Stromal cell of bone marrow (primary cell): Measurements from ENCODE around the gene LHB.
"Not testable (repeated sequence)": the region's sequence is repeated elsewhere in the genome, so short reads cannot be mapped to it uniquely, and the experiment has no call there.

ENCODE experiments used
- DNase-seq: peaks from one replicate; pipeline ENCODE4 v3.0.0-alpha.2; 2012; ENCODE audit warnings: low read depth

The LHB gene

GRCh38 chr19:49038111-49038510 is 21.2 kb upstream of the LHB start:
- DNase-seq = not testable (repeated sequence)

DNA sequence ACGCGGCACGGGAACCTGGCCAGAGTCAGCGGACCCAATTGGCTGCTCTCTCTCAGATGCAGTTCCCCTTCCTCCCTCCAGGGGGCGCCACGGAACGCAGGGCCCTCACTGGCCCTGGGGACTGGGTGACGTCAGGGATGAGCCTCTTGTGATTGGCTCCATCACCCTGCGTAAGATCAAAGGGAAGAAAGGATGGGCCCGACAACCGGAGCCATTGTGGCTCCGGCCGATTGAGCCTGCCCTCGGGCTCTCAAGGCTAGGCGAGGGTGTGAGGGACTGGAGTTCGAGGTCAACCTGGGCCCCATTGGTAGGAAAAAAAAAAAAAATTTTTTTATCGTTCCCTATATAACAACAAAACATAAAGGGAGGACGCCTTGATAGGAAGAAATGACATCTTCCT is 19.9 kb upstream of the LHB start, which contains the start of gene CGB1:
TSS of gene CGB1 (minus strand) at position 81 of the 400 bp plus-strand sequence. CDS start 184 bp downstream, outside the sequence.
- not testable (repeated sequence) for DNase-seq

- DNase-seq = not testable (repeated sequence)
Observed at GRCh38 chr19:49031642-49032301, 14.9 kb upstream of the LHB start, which contains the start of gene CGB2. Gene CGB2, plus strand, starts transcription at chr19:49031890. Its CDS starts 206 bp downstream, at chr19:49032096.

- DNase-seq = not testable (repeated sequence)
Observed at GRCh38 chr19:49030323-49030722, 13.4 kb upstream of the LHB start.

DNA sequence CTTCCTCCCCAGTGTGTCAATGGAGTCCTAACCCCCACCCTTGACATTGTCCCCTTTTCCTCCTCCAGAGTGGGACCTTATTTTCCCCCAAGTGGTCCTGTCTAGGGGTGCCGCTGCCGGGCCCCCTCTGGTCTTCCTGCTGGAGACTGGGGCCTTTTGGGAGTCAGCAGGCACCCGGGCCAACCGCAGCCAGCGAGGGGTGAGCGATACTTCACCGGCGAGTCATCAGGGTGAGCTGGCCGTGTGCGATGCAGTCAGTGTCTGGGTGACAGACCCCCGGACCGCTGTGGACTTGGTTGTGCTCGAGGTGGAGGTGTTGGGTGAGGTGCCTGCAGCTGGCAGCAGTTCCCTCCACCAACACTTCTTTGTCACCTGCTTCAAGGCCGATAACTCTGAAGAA is 12.9 kb upstream of the LHB start:
- not testable (repeated sequence) for DNase-seq

GRCh38 chr19:49028686-49029085 is 11.8 kb upstream of the LHB start:
- not testable (repeated sequence) for DNase-seq

DNA sequence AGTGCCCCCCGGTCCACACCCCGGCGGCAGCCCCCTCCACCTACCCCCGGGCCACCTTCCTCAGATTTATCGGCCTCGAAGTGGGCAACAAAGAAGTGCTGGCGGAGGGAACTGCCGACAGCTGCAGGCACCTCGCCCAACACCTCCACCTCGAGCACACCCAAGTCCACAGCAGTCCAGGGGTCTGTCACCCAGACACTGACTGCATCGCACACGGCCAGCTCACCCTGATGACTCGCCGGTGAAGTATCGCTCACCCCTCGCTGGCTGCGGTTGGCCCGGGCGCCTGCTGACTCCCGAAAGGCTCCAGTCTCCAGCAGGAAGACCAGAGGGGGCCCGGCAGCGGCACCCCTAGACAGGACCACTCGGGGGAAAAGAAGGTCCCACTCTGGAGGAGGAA is 8.7 kb upstream of the LHB start:
- not testable (repeated sequence) for DNase-seq

GRCh38 chr19:49025088-49025487 is 8.2 kb upstream of the LHB start:
- DNase-seq = not testable (repeated sequence)

DNA sequence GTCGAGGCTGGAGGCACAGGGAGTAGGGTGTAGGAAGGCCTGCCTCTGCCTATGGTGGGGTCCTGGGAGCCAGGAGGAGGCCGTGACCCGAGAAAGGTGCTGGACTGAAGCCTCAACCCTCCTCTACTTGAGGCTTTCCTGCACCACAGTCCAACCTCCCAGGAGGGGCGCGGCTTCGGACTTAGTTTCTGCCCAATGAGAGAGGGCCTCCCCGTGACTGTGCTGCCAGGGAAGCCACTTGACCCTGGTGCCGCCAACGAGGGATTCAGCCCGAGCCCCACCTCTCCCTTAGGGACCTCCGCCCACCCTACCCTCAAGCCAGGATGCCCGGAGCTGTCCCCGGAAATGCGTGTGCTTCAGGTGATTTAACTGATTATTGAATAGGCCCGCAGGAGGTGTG is 7.3 kb upstream of the LHB start, which contains the start of gene CGB3:
TSS of gene CGB3 (minus strand) at position 101 of the 400 bp plus-strand sequence. CDS start 362 bp downstream, outside the sequence.
- not testable (repeated sequence) for DNase-seq

DNA sequence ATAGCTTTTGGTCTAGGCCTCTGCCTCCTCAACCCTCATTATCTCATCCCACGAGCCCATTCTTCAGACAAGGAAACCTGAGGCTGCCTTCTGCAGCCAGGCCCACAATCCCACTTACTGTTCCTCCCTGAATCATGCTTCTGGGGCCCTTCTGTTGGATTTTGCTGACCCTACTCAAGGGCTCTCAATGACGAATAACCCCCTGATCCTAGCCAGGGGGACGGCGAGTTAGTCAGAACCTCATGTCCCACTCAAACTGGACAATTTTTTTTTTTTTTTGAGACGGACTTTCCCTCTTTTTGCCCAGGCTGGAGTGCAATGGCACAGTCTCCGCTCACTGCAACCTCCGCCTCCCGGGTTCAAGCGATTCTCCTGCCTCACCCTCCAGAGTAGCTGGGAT is 5.2 kb upstream of the LHB start:
- no peak for DNase-seq

- no peak for DNase-seq
Observed at GRCh38 chr19:49020931-49021895, 4.3 kb upstream of the LHB start.

DNA sequence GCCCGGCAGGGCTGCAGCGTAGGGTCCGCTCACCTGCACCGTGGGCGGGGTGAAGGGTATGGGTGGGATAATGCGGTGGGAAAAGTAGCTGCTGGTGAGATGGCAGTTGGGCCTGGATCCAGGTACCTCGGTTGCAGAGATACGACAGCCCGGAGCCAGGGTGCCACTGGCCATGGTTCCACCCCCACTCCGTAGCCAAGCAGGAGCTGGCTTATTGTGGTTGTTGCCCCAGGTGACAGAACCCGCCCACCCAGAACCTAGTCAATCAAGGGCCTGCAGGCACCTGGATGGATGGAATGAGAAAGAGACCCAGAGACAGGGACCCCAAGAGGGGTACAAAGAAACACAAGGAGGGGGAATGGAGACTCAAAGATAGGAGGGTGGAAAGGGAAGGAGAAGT is 3.5 kb upstream of the LHB start:
- no peak for DNase-seq

GRCh38 chr19:49019242-49019932 is 2.5 kb upstream of the LHB start:
- DNase-seq = peak; percentile 3

DNA sequence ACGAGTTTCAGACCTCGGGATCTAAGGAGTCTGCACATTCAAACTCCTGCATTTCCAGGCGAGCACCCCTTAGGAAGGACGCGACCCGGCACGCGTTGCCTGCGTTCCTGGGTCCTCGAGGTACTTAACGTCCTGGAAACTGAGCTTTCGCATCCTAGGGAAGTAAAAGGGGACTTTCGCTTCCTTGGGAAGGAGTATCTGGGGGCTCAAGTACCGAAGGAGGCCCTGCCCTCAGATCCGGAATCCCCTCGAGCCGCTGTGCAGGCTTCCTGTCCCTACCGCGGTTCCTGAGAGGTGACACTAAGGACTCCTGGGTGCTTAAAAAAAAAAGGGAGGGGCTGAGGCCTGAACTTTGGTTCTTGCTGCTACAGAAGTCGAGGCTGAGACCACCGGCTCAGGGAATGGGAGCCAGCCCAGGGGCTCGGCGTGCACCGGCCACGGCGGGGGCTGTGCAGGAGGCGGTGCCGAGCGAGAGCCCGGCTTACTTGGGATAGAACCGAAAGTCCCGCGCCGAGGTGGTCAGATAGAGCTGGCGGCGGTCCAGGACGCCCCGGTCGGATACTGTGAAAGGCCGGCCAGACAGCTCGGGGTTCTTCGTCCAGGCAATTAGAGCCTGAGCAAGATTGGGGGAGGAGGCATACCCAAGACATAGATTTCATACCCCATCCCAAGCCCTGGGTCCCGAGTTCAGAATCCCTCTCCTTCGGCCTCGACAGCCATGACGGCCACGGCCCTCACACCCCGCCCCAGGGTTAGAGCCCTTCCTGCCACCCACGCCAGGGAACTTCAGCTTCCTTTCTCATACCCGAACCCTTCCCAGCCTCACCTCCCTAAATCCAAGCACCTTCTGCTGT is 1.7 kb upstream of the LHB start:
- DNase-seq = not testable (repeated sequence)

GRCh38 chr19:49017666-49018351 is 918 bp upstream of the LHB start:
- DNase-seq = no peak

DNA sequence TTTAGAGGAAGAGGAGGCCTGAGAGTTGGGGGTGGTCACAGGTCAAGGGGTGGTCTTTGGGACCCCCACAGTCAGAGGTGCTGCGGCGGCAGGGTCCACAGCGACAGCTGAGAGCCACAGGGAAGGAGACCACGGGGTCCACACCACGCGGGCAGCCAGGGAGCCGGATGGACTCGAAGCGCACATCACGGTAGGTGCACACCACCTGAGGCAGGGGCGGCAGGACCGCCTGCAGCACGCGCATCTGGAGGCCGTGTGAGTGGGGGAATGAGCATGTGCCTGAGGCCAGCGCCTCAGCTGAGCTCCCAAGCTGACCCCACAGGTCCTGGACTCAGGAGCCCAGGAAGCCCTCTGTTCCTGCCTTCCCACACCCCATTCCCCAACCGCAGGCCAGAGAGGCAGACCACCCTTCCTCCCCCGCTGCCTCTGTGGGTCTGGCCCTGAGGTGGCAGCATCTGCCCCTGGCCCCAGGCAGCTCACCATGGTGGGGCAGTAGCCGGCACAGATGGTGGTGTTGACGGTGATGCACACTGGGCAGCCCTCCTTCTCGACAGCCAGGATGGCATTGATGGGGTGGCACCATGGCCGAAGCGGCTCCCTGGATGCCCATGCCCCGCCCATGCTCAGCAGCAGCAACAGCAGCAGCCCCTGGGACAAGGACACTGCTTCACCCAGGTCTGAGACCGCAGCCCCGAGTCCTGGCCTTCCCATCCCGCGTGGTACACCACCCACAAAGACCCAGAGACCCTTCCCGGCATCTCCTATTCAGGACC is 638 bp downstream of the LHB start:
- DNase-seq = no peak

- DNase-seq = no peak
Observed at GRCh38 chr19:49014870-49015255, 2.0 kb downstream of the LHB start.

DNA sequence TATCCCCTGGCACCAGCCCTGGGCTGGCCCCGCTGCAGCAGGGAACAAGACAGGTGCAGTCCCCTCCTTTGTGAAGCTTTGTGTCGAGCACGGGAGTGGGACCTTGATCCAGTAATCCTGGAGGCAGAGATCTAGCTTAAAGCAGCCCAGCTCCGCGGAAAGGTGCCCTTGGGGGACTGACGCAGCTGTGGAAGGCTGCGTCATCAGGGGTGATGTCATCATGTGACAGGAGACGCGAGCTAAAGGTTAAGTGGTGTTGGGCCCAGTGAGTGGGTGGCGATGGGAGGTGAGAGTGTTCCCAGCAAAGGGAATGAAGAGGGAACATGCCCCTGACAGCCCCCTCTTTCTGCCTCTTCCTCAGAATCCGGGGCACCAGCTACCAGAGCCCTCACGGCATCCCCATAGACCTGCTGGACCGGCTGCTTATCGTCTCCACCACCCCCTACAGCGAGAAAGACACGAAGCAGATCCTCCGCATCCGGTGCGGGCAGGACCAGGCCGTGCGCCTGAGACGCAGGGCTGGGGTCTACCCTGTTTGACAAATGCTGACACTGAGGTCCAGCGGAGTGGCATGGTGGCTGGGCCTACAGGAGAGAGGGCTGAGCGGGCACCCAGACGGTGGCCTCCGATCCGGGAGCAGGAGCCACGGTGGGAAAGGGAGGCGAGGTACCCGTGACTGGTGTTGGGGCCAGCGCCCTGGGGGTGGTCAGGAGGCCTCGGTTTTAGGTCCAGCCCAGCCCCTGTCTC is 2.6 kb downstream of the LHB start:
- DNase-seq = no peak

DNA sequence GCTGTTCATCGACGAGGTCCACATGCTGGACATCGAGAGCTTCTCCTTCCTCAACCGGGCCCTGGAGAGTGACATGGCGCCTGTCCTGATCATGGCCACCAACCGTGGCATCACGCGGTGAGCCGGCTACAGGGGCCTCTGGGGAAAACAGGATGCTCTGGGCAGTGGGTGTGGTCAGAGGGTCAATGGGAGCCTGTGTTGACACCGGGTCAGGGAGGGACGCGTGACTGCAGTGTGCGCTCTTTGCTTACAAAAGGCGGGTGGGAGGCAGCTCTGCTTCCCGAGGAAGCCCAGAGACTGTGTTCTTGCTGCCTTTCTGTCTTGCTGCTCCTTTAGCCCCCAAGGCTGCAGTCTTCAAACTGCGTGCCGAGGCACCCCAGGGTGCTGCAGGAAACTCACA is 5.7 kb downstream of the LHB start:
- no peak for DNase-seq
